A549 treated with RU486 at 1 μM for 4 hours (cell line): ENCODE data around the gene KRTAP20-3. TPM values are rescaled to one million over a fixed set of nuclear protein-coding genes. Genes with fewer than 3 reads are reported as not detected.

ENCODE experiments used
- total RNA-seq: library from RNA; stranded (reverse); fragments of 200-300 nt; extraction: Qiagen RNA extraction; gene quantifications from 5 replicates; pipeline ENCODE4 v1.2.3, GENCODE V29; 2022; ENCODE audit warnings: low read depth

The KRTAP20-3 gene
- not detected in 5 replicates for total RNA-seq

DNA sequence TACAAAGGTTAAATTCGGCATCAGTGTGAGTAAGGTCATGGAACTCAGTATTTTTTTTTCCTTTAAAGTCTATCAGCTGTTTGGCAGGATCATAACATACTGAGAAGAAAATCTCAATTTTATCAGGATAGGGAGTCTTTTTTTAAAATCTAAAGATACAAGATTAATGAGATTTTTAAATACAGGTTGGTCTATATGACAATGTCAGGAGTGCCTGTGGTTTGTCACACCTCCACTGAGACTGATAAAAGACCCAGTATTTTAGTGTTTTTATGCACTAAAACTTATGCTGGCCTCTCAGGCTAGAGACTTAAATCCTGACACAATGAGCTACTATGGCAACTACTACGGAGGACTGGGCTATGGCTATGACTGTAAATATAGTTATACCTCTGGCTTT, at the start of gene KRTAP20-3:
Gene KRTAP20-3, plus strand, starts transcription at position 301 of the 400 bp plus-strand sequence.

DNA sequence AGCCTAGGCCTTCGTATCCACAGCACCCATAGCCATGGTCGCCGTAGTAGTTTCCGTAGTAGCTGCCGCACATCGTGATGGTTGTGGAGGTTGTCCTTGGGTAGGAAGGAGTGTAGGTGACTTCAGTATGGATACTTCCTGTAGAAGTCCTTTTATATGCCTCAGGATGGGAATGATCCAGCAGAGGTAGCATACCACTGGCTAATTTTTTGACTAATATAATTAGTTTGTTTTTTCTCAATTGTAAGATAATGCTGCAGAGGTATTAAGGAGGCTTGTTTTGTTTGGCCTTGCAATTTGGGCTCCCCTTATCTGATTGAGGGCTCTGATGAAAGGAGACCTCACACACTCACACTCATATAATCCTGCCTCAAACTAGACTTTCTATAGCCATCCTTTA, 43.9 kb upstream of the KRTAP20-3 start, which contains the start of gene KRTAP6-2:
Gene KRTAP6-2, minus strand, starts transcription at position 101 of the 400 bp plus-strand sequence. Its CDS starts 28 bp downstream, at position 73.

DNA sequence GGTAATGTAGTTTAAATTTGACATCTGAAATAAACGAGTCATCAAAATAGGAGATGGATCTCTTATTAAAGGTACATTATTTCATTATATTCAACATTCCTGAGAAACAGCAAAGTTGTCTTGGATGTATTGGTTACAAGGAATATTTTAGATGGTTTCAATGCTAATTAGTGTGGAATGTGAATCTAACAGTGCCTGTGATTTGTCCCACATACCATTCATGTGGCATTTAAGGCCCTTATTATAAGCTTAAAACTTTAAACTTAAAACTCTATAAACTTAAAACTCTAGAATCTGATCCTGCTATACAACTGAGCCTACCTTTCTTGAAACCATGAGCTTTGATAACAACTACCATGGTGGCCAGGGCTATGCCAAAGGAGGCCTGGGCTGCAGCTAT, 41.9 kb upstream of the KRTAP20-3 start, which contains the start of gene KRTAP22-1:
Gene KRTAP22-1, plus strand, starts transcription at position 301 of the 400 bp plus-strand sequence.

DNA sequence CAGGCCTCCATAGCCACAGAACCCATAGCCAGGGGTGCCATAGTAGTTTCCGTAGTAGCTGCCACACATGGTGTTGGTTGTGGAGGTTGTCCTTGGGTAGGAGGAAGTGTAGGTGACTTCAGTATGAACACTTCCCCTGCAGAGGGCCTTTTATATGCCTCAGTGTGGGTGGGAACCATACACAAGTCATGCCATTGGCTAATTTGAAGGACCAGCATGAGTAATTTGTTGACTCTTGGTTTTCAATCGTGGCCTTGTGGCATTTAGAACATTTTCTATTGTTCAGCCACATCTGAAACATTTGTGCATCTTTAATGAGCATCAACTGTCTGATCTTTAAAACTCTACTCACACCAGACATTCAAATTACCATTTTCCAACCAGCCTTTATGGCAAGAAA, 28.8 kb upstream of the KRTAP20-3 start, which contains the start of gene KRTAP6-1:
Gene KRTAP6-1, minus strand, starts transcription at position 95 of the 400 bp plus-strand sequence. Its CDS starts 26 bp downstream, at position 69.

DNA sequence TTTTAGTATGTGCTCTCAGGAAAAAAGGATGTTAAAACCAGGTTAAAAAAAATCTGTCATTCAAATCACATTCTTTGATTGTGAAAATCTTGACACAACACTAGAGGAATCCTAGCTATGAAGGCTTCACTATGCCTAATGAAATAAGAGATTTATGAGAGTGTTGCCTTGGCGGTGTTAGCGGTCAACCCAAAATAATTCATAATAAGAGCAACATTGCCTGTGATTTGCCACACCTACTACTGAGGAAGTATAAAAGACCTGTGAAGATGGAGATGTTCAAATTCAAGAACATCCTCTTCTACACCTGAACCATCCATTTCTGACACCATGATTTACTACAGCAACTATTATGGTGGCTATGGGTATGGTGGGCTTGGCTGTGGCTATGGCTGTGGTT, 26.5 kb upstream of the KRTAP20-3 start, which contains the start of gene KRTAP20-1:
Gene KRTAP20-1, plus strand, starts transcription at position 301 of the 400 bp plus-strand sequence. Its CDS starts 30 bp downstream, at position 331.

DNA sequence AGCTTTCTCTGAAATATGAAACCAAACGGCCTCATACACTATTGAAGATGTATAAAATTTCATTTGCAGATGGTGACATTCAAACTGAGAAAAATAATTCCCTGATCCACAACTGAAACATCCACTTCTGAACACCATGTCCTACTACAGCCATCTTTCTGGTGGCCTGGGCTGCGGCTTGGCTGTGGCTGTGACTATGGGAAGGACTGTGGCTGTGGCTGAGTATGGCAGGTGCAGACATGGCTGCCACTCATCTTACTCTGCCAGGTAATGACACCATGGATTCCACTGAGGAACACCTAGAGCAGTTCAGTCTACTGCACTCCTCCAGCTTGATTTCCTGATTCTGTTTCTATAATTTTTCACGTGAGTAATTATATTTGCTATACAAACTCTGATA, 22.1 kb upstream of the KRTAP20-3 start, which contains the start of gene KRTAP20-4:
Gene KRTAP20-4, plus strand, starts transcription at position 106 of the 400 bp plus-strand sequence.

DNA sequence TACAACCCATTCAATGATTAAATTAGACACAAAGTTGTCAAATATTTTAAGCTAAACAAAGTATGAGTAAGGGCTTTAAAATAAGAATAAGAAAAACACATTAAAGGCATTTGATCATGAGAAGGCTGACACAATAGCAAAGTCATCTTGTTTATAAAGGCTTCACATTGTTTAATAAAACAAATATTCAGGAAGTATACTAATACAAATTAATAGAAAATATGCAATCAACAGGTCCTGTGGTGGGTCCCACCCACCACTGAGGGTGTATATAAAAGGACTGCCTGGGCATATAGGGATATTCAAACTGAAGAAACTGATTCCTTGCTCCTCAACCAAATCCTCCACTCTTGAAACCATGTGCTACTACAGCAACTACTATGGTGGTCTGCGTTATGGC, 7.8 kb upstream of the KRTAP20-3 start, which contains the start of gene KRTAP20-2:
Gene KRTAP20-2, plus strand, starts transcription at position 301 of the 400 bp plus-strand sequence. Its CDS starts 58 bp downstream, at position 359.

Other genes starting within 250 kb of the KRTAP20-3 start
- gene KRTAP13-1, start 246.8 kb upstream of the KRTAP20-3 start, total RNA-seq, result not detected in 5 replicates
- not detected in 5 replicates for gene KRTAP13-3, start 216.9 kb upstream of the KRTAP20-3 start, total RNA-seq
- not detected in 5 replicates for gene KRTAP13-4, start 212.6 kb upstream of the KRTAP20-3 start, total RNA-seq
- gene KRTAP15-1, start 202.6 kb upstream of the KRTAP20-3 start, total RNA-seq, result not detected in 5 replicates
- not detected in 5 replicates for gene KRTAP19-1, start 162.5 kb upstream of the KRTAP20-3 start, total RNA-seq
- not detected in 5 replicates for gene KRTAP19-2, start 155.4 kb upstream of the KRTAP20-3 start, total RNA-seq
- gene KRTAP19-3, start 150.9 kb upstream of the KRTAP20-3 start, total RNA-seq, result not detected in 5 replicates
- not detected in 5 replicates for gene KRTAP19-4, start 145.7 kb upstream of the KRTAP20-3 start, total RNA-seq
- not detected in 5 replicates for gene KRTAP19-5, start 140.7 kb upstream of the KRTAP20-3 start, total RNA-seq
- not detected in 5 replicates for gene KRTAP19-6, start 101.0 kb upstream of the KRTAP20-3 start, total RNA-seq
- gene KRTAP19-7, start 81.5 kb upstream of the KRTAP20-3 start, total RNA-seq, result not detected in 5 replicates
- not detected in 5 replicates for gene KRTAP22-2, start 52.5 kb upstream of the KRTAP20-3 start, total RNA-seq
- not detected in 5 replicates for gene KRTAP6-3, start 50.4 kb upstream of the KRTAP20-3 start, total RNA-seq
- not detected in 5 replicates for gene KRTAP6-2, start 44.0 kb upstream of the KRTAP20-3 start, total RNA-seq
- gene KRTAP22-1, start 41.8 kb upstream of the KRTAP20-3 start, total RNA-seq, result not detected in 5 replicates
- not detected in 5 replicates for gene KRTAP6-1, start 28.9 kb upstream of the KRTAP20-3 start, total RNA-seq
- not detected in 5 replicates for gene KRTAP20-1, start 26.4 kb upstream of the KRTAP20-3 start, total RNA-seq
- gene KRTAP20-4, start 22.2 kb upstream of the KRTAP20-3 start, total RNA-seq, result not detected in 5 replicates
- gene KRTAP20-2, start 7.7 kb upstream of the KRTAP20-3 start, total RNA-seq, result not detected in 5 replicates
- gene KRTAP21-3, start 75.9 kb downstream of the KRTAP20-3 start, total RNA-seq, result not detected in 5 replicates
- not detected in 5 replicates for gene KRTAP21-2, start 104.4 kb downstream of the KRTAP20-3 start, total RNA-seq
- not detected in 5 replicates for gene KRTAP21-1, start 112.6 kb downstream of the KRTAP20-3 start, total RNA-seq
- not detected in 5 replicates for gene KRTAP8-1, start 170.4 kb downstream of the KRTAP20-3 start, total RNA-seq
- gene KRTAP7-1, start 186.9 kb downstream of the KRTAP20-3 start, total RNA-seq, result not detected in 5 replicates
- gene KRTAP11-1, start 238.7 kb downstream of the KRTAP20-3 start, total RNA-seq, result not detected in 5 replicates